Ovary (tissue), 9 donors: ENCODE data around the gene CIAPIN1. TPM values are rescaled to one million over a fixed set of nuclear protein-coding genes. Genes with fewer than 3 reads are reported as not detected.
A peak's percentile ranks its signal among the peaks of the same experiment; 100 is the strongest.

Experiments used
- DNase-seq, 5 donors: peaks; one replicate each; pipeline ENCODE4 v3.0.0-alpha.2; 2019 to 2020
- H3K27ac ChIP-seq, 2 donors: fragments of 200-600 bp; one replicate each; pipeline versions ENCODE4 v1.5.1 to v1.8.0; 2019 to 2022
- H3K27me3 ChIP-seq: fragments of 200-600 bp; one replicate; pipeline ENCODE4 v1.8.0; 2022
- H3K36me3 ChIP-seq: fragments of 200-600 bp; sonication (generic); one replicate; pipeline ENCODE4 v1.5.1; 2019
- H3K4me1 ChIP-seq: one replicate; pipeline ENCODE4 v1.8.1; 2013; ENCODE audit warnings: mild to moderate bottlenecking, moderate library complexity; ENCODE audit not compliant: insufficient read depth
- H3K4me3 ChIP-seq: fragments of 200-600 bp; sonication (generic); one replicate; pipeline ENCODE4 v1.5.1; 2017
- H3K9me3 ChIP-seq, 2 donors: fragments of 200-600 bp in 1 of 2; sonication (generic) in 1 of 2; one replicate each; pipeline versions ENCODE4 v1.5.1 to v1.8.1; 2013 to 2019; ENCODE audit warnings: mild to moderate bottlenecking in 1 of 2, moderate library complexity in 1 of 2
- EP300 ChIP-seq: sonication (generic); formaldehyde crosslinking; IDR thresholded peaks from one replicate; pipeline ENCODE4 v1.6.1; 2017; ENCODE audit warnings: antibody characterized with exemption
- POLR2A ChIP-seq: fragments of 450-650 bp; IDR thresholded peaks from one replicate; pipeline ENCODE4 v1.6.1; 2017; ENCODE audit warnings: antibody characterized with exemption, mild to moderate bottlenecking, moderate library complexity
- WGBS, 3 donors: extraction: QIAGEN DNeasy Blood & Tissue Kit in 1 of 3; methylation state at CpG; one replicate each; pipeline versions ENCODE4 v1.1.5 to v1.1.7; 2013 to 2017; 5-methylcytosine and 5-hydroxymethylcytosine counted together
- intact Hi-C, 4 donors: fragments of 100-400 bp; cut with DNase I; formaldehyde crosslinking; loops; one replicate each; pipeline versions ENCODE4 v1.11.0 to v1.15.1; 2022 to 2023
- polyA plus RNA-seq, 2 donors: library from polyadenylated mRNA; stranded (reverse); fragments of 200-250 nt in 1 of 2; fragments of 350-450 nt in 1 of 2; fragmentation: Illumina TruSeq in 1 of 2; extraction: RNeasy Lipid Tissue Mini Kit (QIAGEN cat#74804) in 1 of 2; gene quantifications; one replicate each; pipeline ENCODE4 v1.2.3, GENCODE V29; 2013 to 2014
- total RNA-seq, 7 donors: library from RNA; depleted of rRNA in 2 of 7; stranded (reverse); fragments of >200 nt in 2 of 7; fragmentation: NEBNext Ultra II Directional in 3 of 7; extraction: Animal tissue kit (Norgen Biotek cat#: 25700) in 3 of 7; gene quantifications; one replicate each; pipeline versions ENCODE4 v1.1.0 to v1.2.4, GENCODE V29; 2016 to 2023
- TF ChIP-seq, protein P1 (sequence below), 3 donors: fragments of 450-650 bp in 2 of 3; fragments of 200-600 bp in 1 of 3; IDR thresholded peaks; one replicate each; pipeline versions ENCODE4 v1.5.1 to v1.8.0; 2016 to 2022; ENCODE audit warnings: antibody characterized with exemption in 3 of 3, mild to moderate bottlenecking in 1 of 3
- donor health status: DM: no; HTN: no; CAD: no; lungs with moderate emphysema.
- donor health status: DM: no; HTN: no; CAD: no.
- donor health status: Bipolar disorder and iron deficiency.
- donor health status: DM: yes; HTN: yes; CAD: no.
- donor health status: DM: no; HTN: no; CAD: no.
- donor health status: DM: yes; HTN: yes; CAD: no.

Gene CIAPIN1
- total and polyA plus RNA-seq, 9 donors: 9.2 to 33.5 (median 20.8) TPM

DNA sequence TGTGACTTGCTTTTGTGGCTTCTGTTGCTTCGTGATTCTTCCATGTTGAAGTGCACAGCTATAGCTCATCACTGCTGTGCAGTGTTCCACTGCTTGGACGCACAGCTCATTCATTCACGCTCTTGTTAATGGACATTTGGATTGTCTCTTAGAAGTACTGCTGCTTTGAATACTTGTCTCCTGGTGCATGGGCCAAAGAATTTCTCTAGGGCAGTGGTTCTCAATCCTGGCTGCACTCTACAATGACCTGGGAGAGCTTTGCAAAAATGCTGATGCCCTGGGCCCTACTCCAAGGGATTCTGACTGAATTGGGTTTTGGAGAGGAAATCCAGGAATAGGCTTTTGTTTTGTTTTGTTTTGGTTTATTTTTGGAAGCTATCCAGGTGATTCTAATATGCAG, 22.6 kb downstream of the CIAPIN1 start:
- peaks cover 4% of the 10 kb centered on the region for H3K4me1 ChIP-seq
- no peak overlapping the region for H3K4me3 ChIP-seq
- H3K9me3 ChIP-seq: no peaks in the 10 kb centered on the region
- WGBS, 3 donors: 43 to 62% (median 50%) methylated on average over 3 of the region's 3 CpGs
- TF ChIP-seq, protein P1, sequence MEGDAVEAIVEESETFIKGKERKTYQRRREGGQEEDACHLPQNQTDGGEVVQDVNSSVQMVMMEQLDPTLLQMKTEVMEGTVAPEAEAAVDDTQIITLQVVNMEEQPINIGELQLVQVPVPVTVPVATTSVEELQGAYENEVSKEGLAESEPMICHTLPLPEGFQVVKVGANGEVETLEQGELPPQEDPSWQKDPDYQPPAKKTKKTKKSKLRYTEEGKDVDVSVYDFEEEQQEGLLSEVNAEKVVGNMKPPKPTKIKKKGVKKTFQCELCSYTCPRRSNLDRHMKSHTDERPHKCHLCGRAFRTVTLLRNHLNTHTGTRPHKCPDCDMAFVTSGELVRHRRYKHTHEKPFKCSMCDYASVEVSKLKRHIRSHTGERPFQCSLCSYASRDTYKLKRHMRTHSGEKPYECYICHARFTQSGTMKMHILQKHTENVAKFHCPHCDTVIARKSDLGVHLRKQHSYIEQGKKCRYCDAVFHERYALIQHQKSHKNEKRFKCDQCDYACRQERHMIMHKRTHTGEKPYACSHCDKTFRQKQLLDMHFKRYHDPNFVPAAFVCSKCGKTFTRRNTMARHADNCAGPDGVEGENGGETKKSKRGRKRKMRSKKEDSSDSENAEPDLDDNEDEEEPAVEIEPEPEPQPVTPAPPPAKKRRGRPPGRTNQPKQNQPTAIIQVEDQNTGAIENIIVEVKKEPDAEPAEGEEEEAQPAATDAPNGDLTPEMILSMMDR (IDR thresholded peaks at IDR 0.05): no peak
- TF ChIP-seq POLR2A (no peak), EP300 (no peak)
- intact Hi-C loops: loop anchor here in 1 of 4 donors (5.0 kb wide), 1 partner anchor 342 kb away; no protein-coding TSS in a partner anchor
- no peaks in the 10 kb centered on the region for H3K27me3 ChIP-seq
- no peaks in the 10 kb centered on the region for H3K36me3 ChIP-seq
- H3K27ac ChIP-seq: no peak overlapping the region
- DNase-seq: no peak

GRCh38 chr16:57423152-57423551, 24.0 kb downstream of the CIAPIN1 start:
- H3K36me3 ChIP-seq: no peaks in the 10 kb centered on the region
- H3K27me3 ChIP-seq: no peaks in the 10 kb centered on the region
- H3K9me3 ChIP-seq: no peaks in the 10 kb centered on the region
- DNase-seq: no peak
- WGBS, 3 donors: 63 to 70% (median 67%) methylated on average over 2 of the region's 2 CpGs
- TF ChIP-seq POLR2A (no peak), EP300 (no peak)
- TF ChIP-seq, protein P1 (IDR thresholded peaks at IDR 0.05): no peak
- intact Hi-C loops: loop anchor here in 1 of 4 donors (5.0 kb wide), 1 partner anchor 341 kb away; no protein-coding TSS in a partner anchor
- H3K4me3 ChIP-seq: no peak overlapping the region
- peaks cover 4% of the 10 kb centered on the region for H3K4me1 ChIP-seq
- H3K27ac ChIP-seq: no peak overlapping the region

DNA sequence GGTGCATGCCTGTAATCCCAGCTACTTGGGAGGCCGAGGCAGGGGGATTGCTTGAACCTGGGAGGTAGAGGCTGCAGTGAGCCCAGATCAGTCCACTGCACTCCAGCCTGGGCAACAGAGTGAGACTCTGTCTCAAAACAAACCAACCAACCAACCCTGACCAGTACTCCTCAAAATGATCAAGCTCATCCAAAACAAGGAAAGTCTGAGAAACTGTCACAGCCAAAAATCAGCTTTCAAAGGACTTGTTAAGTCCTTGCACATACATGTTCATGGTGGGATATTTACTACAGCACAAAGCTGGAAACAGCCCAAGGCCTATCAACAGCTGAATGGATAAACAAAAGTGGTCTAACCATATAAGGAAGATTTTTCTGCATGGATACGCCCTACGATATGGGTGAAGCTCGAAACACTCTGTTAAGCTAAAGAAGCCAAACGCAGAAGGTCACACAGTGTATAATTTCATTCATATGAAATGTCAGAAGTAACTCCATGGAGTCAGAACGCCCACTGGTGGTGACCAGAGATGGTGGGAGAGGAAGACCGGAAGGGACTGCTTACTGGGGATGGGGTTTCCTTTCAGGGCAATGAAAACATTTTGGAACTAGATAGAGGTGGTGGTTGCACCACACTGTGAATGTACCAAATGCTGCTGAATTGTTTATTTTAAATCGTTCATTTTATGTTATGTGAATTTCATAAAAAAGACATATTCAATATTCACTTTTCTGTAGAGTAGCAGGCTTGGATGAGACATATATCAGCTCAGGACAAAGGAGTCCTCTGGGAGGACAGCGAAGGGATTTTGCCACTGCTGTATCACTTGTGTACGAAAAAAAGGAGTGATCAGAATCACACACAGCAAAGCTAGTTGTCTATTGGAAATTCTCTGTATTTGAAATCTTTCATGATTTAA, 24.9 kb downstream of the CIAPIN1 start:
- Histone ChIP-seq H3K4me1 (peaks cover 4% of the 10 kb centered on the region), H3K4me3 (no peak overlapping the region), H3K36me3 (no peaks in the 10 kb centered on the region), H3K27ac (no peak overlapping the region), H3K27me3 (no peaks in the 10 kb centered on the region), H3K9me3 (no peaks in the 10 kb centered on the region)
- intact Hi-C loops: loop anchor here in 1 of 4 donors (5.0 kb wide), 1 partner anchor 340 kb away; no protein-coding TSS in a partner anchor
- 20 to 28% (median 23%) methylated on average over 10 of the region's 10 CpGs for WGBS, 3 donors
- no peak for TF ChIP-seq EP300
- TF ChIP-seq, protein P1 (IDR thresholded peaks at IDR 0.05): peak in 1 of 3 donors; percentile 29
- TF ChIP-seq POLR2A: no peak
- DNase-seq: peak; percentile 31 to 64 (median 51)

- no peaks in the 10 kb centered on the region for H3K36me3 ChIP-seq
- no peaks in the 10 kb centered on the region for H3K27me3 ChIP-seq
- H3K9me3 ChIP-seq: no peaks in the 10 kb centered on the region
- intact Hi-C loops: loop anchor here in 3 of 4 donors (2.0 to 10.0 kb wide), 4 partner anchors 95 to 335 kb away; no protein-coding TSS in a partner anchor
- TF ChIP-seq, protein P1 (IDR thresholded peaks at IDR 0.05): no peak
- 71 to 74% (median 73%) methylated on average over 6 of the region's 6 CpGs for WGBS, 3 donors
- H3K4me1 ChIP-seq: peaks cover 5% of the 10 kb centered on the region
- DNase-seq: no peak
- H3K4me3 ChIP-seq: no peak overlapping the region
- H3K27ac ChIP-seq: no peak overlapping the region
Measured at GRCh38 chr16:57419506-57419905, 27.7 kb downstream of the CIAPIN1 start.
